Measurements from ENCODE around the gene ARHGAP22. TPM values are rescaled to one million over a fixed set of nuclear protein-coding genes. Genes with fewer than 3 reads are reported as not detected.
A peak's percentile ranks its signal among the peaks of the same experiment; 100 is the strongest.

Gene ARHGAP22
- total RNA-seq, 3 donors from 2014 or later (not counting 1 experiment from before 2014, with no cell fraction given), result 0.21 to 0.40 TPM; not detected in 1

DNA sequence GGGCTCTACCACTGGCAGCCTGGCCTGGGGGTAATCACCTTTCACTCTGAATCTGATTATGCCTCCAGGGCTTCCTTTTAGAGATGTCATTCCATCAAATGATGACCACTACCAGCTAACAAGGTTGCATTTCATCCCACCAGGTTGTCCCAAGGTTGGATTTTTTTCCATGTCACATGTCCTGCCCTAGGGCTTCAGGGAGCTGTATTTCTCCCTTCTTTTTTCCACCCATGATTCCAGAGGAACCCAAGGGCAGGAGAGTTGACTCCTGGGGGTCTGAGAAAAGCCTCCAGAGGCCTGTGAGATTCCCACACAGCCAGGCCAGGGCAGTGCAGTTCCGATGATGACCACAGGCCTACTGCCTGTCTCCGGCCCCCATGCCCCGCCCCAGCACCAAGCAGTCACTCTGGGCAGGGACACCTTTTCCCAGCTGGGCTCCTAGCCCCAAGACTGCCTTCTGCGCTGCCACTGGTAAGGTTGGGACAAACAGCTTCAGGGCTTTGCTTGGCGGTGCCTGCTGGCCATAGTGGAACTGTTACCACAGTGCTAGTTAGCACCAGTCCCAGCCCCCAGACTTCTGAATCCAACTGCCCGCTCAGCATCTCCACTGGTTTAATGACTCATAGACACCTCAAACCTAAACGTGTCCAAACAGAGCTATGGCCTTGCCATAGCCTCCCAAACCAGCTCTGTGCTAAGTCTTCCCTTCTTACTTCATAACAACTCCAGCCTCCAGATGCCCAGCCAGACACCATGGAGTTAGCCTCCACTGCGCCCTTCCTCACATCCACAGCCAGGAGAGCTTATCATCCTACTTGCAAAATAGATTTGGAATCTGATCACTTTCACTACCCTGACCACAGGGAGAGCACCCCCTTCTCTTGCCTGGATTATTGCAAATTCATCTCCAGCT lies 133.7 kb downstream of the ARHGAP22 start:
- Mint-ChIP-seq H3K4me1 (no peaks in the 10 kb centered on the region), H3K9me3 (no peaks in the 10 kb centered on the region), H3K36me3 (no peaks in the 10 kb centered on the region), H3K4me3 (no peak overlapping the region), H3K27me3 (ENCODE audit: low read depth in 2 of 2) (peaks cover 7 to 11% of the 10 kb centered on the region in 2 donors), H3K27ac (no peak overlapping the region)
- no peak for TF ChIP-seq CTCF (IDR thresholded peaks at IDR 0.05)
- intact Hi-C loops (cut with micrococcal nuclease), result no loop called here
- no peak overlapping the region for H3K27ac ChIP-seq (ENCODE audit: low read length)
- WGBS (ENCODE audit: insufficient coverage), result 81% methylated on average over 8 of the region's 8 CpGs
- H3K27me3 ChIP-seq (ENCODE audit: control insufficient read depth, insufficient read depth, low read length), result no peaks in the 10 kb centered on the region
- ATAC-seq (no peak), DNase-seq (peak in 1 of 2 donors; percentile 5)
- no peak overlapping the region for H3K4me3 ChIP-seq (ENCODE audit: low read length)
- H3K36me3 ChIP-seq (ENCODE audit: control insufficient read depth, insufficient read depth, low read length), result no peaks in the 10 kb centered on the region
- H3K4me1 ChIP-seq (ENCODE audit: control insufficient read depth, insufficient read depth, low read length), result no peaks in the 10 kb centered on the region
- no peaks in the 10 kb centered on the region for H3K9me3 ChIP-seq (ENCODE audit: control insufficient read depth, insufficient read depth, low read length)

GRCh38 chr10:48470115-48470892 lies 134.6 kb downstream of the ARHGAP22 start:
- peak in 1 of 2 donors; percentile 5 for DNase-seq
- no peaks in the 10 kb centered on the region for H3K9me3 Mint-ChIP-seq
- no peaks in the 10 kb centered on the region for H3K9me3 ChIP-seq (ENCODE audit: control insufficient read depth, insufficient read depth, low read length)
- no peak overlapping the region for H3K4me3 ChIP-seq (ENCODE audit: low read length)
- no peak overlapping the region for H3K27ac ChIP-seq (ENCODE audit: low read length)
- H3K4me1 Mint-ChIP-seq, result no peaks in the 10 kb centered on the region
- H3K36me3 Mint-ChIP-seq, result no peaks in the 10 kb centered on the region
- H3K36me3 ChIP-seq (ENCODE audit: control insufficient read depth, insufficient read depth, low read length), result no peaks in the 10 kb centered on the region
- H3K4me3 Mint-ChIP-seq, result no peak overlapping the region
- H3K4me1 ChIP-seq (ENCODE audit: control insufficient read depth, insufficient read depth, low read length), result no peaks in the 10 kb centered on the region
- TF ChIP-seq CTCF (IDR thresholded peaks at IDR 0.05), result no peak
- peaks cover 5 to 7% of the 10 kb centered on the region in 2 donors for H3K27me3 Mint-ChIP-seq (ENCODE audit: low read depth in 2 of 2)
- H3K27ac Mint-ChIP-seq, result no peak overlapping the region
- intact Hi-C loops (cut with micrococcal nuclease), result no loop called here
- no peaks in the 10 kb centered on the region for H3K27me3 ChIP-seq (ENCODE audit: control insufficient read depth, insufficient read depth, low read length)
- no peak for ATAC-seq
- WGBS (ENCODE audit: insufficient coverage), result 41% methylated on average over 5 of the region's 5 CpGs

- Mint-ChIP-seq H3K4me1 (no peaks in the 10 kb centered on the region), H3K4me3 (no peak overlapping the region), H3K27me3 (ENCODE audit: low read depth in 2 of 2) (no peaks in the 10 kb centered on the region), H3K27ac (no peak overlapping the region), H3K9me3 (no peaks in the 10 kb centered on the region), H3K36me3 (no peaks in the 10 kb centered on the region)
- Histone ChIP-seq H3K36me3 (ENCODE audit: control insufficient read depth, insufficient read depth, low read length) (no peaks in the 10 kb centered on the region), H3K9me3 (ENCODE audit: control insufficient read depth, insufficient read depth, low read length) (no peaks in the 10 kb centered on the region), H3K27me3 (ENCODE audit: control insufficient read depth, insufficient read depth, low read length) (no peaks in the 10 kb centered on the region), H3K27ac (ENCODE audit: low read length) (no peak overlapping the region), H3K4me3 (ENCODE audit: low read length) (no peak overlapping the region), H3K4me1 (ENCODE audit: control insufficient read depth, insufficient read depth, low read length) (no peaks in the 10 kb centered on the region)
- ATAC-seq (peak in 1 of 3 donors; percentile 11), DNase-seq (peak in 1 of 2 donors; percentile 1)
- 79% methylated on average over 4 of the region's 4 CpGs for WGBS (ENCODE audit: insufficient coverage)
- intact Hi-C loops (cut with micrococcal nuclease), result no loop called here
- no peak for TF ChIP-seq CTCF (IDR thresholded peaks at IDR 0.05)
Measured at GRCh38 chr10:48469516-48470020, 135.3 kb downstream of the ARHGAP22 start.
